Measurements from ENCODE around the gene GCFC2. TPM values are rescaled to one million over a fixed set of nuclear protein-coding genes. Genes with fewer than 3 reads are reported as not detected.

The GCFC2 gene
- total RNA-seq, 1 experiment from 2014 or later: 20.1 TPM

GRCh38 chr2:75707901-75708300 is 2.8 kb downstream of the GCFC2 start:
- Histone ChIP-seq H3K4me3 (replicated peaks in 1 of 2; ENCODE audit: low read depth in 1 of 2, low read length in 2 of 2) (no peak overlapping the region), H3K36me3 (ENCODE audit: control insufficient read depth in 1 of 2, insufficient read depth in 2 of 2, low read length in 2 of 2) (peaks cover 3 to 19% of the 10 kb centered on the region in 2 experiments; a peak in 1 of 4 replicates), H3K27me3 (ENCODE audit: insufficient read depth, low read length) (no peaks in the 10 kb centered on the region), H3K4me1 (ENCODE audit: control insufficient read depth in 1 of 2, insufficient read depth in 2 of 2, low read length in 2 of 2) (peaks cover 4 to 21% of the 10 kb centered on the region in 2 experiments; a peak in 3 of 4 replicates), H3K9ac (ENCODE audit: low read length) (no peak overlapping the region), H3K9me2 (ENCODE audit: insufficient read depth) (no peaks in the 10 kb centered on the region), H2AFZ (ENCODE audit: low read depth, low read length, poor library complexity, severe bottlenecking) (no peak overlapping the region), H3K9me3 (ENCODE audit: control insufficient read depth in 1 of 2, insufficient read depth in 1 of 2, low read depth in 1 of 2, low read length in 2 of 2) (no peaks in the 10 kb centered on the region), H3K4me2 (ENCODE audit: low read length) (no peak overlapping the region), H4K20me1 (ENCODE audit: insufficient read depth) (no peaks in the 10 kb centered on the region), H3K27ac (ENCODE audit: low read depth, low read length) (no peak overlapping the region), H3K79me2 (ENCODE audit: insufficient read depth, low read length) (peaks cover 33% of the 10 kb centered on the region)
- no peak for ATAC-seq
- ChIA-PET RAD21 (ENCODE audit: low non-redundant PET in 1 of 2, low total read pairs in 2 of 2, uncharacterized antibody in 2 of 2, unreplicated experiment in 2 of 2) (no interaction called here), POLR2A (no interaction called here), CTCF (no interaction called here)
- intact Hi-C loops (cut with micrococcal nuclease): no loop called here
- no TSS peak for BruUV-seq (replicated peaks)
- no peak for DNase-seq (ENCODE audit: low read depth, low spot score)
- TF ChIP-seq FOSL1 (IDR thresholded peaks at IDR 0.05; ENCODE audit: low read depth) (no peak), POLR2AphosphoS5 (IDR thresholded peaks at IDR 0.05; ENCODE audit: low read depth, low read length) (no peak), TCF7L2 (IDR thresholded peaks at IDR 0.05; ENCODE audit: borderline replicate concordance, extremely low read depth, insufficient read depth, insufficient read length) (no peak), EZH2phosphoT487 (IDR thresholded peaks at IDR 0.05; ENCODE audit: borderline replicate concordance) (no peak), EGR1 (IDR thresholded peaks at IDR 0.05; ENCODE audit: low read depth) (no peak), ZFX (IDR thresholded peaks at IDR 0.05) (no peak), MAX (IDR thresholded peaks at IDR 0.05) (no peak), SIN3A (IDR thresholded peaks at IDR 0.05; ENCODE audit: low read depth) (no peak), RAD21 (IDR thresholded peaks at IDR 0.05; ENCODE audit: low read depth) (no peak), CBX3 (IDR thresholded peaks at IDR 0.05; ENCODE audit: low read depth) (no peak), YY1 (IDR thresholded peaks at IDR 0.05; ENCODE audit: extremely low read depth, insufficient replicate concordance, low read depth, low read length) (no peak)
- TF ChIP-seq, protein P1, sequence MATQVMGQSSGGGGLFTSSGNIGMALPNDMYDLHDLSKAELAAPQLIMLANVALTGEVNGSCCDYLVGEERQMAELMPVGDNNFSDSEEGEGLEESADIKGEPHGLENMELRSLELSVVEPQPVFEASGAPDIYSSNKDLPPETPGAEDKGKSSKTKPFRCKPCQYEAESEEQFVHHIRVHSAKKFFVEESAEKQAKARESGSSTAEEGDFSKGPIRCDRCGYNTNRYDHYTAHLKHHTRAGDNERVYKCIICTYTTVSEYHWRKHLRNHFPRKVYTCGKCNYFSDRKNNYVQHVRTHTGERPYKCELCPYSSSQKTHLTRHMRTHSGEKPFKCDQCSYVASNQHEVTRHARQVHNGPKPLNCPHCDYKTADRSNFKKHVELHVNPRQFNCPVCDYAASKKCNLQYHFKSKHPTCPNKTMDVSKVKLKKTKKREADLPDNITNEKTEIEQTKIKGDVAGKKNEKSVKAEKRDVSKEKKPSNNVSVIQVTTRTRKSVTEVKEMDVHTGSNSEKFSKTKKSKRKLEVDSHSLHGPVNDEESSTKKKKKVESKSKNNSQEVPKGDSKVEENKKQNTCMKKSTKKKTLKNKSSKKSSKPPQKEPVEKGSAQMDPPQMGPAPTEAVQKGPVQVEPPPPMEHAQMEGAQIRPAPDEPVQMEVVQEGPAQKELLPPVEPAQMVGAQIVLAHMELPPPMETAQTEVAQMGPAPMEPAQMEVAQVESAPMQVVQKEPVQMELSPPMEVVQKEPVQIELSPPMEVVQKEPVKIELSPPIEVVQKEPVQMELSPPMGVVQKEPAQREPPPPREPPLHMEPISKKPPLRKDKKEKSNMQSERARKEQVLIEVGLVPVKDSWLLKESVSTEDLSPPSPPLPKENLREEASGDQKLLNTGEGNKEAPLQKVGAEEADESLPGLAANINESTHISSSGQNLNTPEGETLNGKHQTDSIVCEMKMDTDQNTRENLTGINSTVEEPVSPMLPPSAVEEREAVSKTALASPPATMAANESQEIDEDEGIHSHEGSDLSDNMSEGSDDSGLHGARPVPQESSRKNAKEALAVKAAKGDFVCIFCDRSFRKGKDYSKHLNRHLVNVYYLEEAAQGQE (IDR thresholded peaks at IDR 0.05; ENCODE audit: low read depth): no peak
- TF ChIP-seq, protein P2, sequence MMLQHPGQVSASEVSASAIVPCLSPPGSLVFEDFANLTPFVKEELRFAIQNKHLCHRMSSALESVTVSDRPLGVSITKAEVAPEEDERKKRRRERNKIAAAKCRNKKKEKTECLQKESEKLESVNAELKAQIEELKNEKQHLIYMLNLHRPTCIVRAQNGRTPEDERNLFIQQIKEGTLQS (IDR thresholded peaks at IDR 0.05): no peak

All from HCT116 (cell line).